HAP-1 (cell line): Measurements from ENCODE around the gene SLC46A1.

Source experiments
- DNase-seq, 2 experiments: peaks; one replicate each; pipeline ENCODE4 v3.0.0-alpha.2; 2016 to 2020; ENCODE audit warnings: low spot score in 2 of 2
- H3K27me3 ChIP-seq: fragments of 250-450 bp; sonication (Bioruptor Pico); 2 replicates; pipeline ENCODE4 v1.5.1; 2020; ENCODE audit warnings: low read depth, mild to moderate bottlenecking, moderate library complexity
- H3K36me3 ChIP-seq: fragments of 250-450 bp; sonication (Bioruptor Pico); replicated peaks from 2 replicates; pipeline ENCODE4 v1.5.1; 2020; ENCODE audit warnings: mild to moderate bottlenecking
- H3K4me1 ChIP-seq: fragments of 250-450 bp; sonication (Bioruptor Pico); 2 replicates; pipeline ENCODE4 v1.5.1; 2020; ENCODE audit warnings: mild to moderate bottlenecking
- H3K4me3 ChIP-seq: fragments of 250-450 bp; sonication (Bioruptor Pico); 2 replicates; pipeline ENCODE4 v1.5.1; 2020; ENCODE audit warnings: mild to moderate bottlenecking, moderate library complexity
- H3K9me3 ChIP-seq: fragments of 250-450 bp; sonication (Bioruptor Pico); 2 replicates; pipeline ENCODE4 v1.5.1; 2020; ENCODE audit warnings: mild to moderate bottlenecking, moderate library complexity
- in situ Hi-C: fragments of 300-500 bp; cut with MboI; formaldehyde crosslinking; loops from 3 replicates; pipeline ENCODE4 v1.14.3; 2020; ENCODE audit warnings: low sequenced_read_pairs, inconsistent platforms, mixed read lengths

Gene SLC46A1

DNA sequence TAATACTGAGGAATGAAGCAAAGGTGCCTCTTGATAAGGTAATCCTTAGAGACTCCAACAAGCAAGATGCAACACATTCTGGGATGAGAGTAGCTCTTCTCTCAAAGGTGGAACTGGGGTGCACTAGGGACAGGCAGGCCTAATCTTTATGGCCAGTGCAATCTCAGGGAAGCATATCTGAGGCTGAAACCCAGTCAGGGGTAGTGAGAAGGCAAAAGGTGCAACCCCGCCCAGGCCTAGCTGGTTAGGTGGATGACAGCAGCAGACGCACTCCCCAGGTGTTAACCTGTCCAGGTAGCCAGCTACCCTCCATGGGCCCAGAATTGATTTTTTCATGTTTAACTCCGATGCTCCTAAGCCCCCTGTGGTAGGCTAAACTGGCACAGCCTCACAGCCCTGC is 9.9 kb upstream of the SLC46A1 start:
- no peak overlapping the region for H3K4me3 ChIP-seq
- no peak for DNase-seq
- in situ Hi-C loops: loop anchor here (25.0 kb wide), 1 partner anchor 379 kb away; the partner anchor contains the start of gene NLK
- H3K27me3 ChIP-seq: no peaks in the 10 kb centered on the region
- H3K36me3 ChIP-seq: no peaks in the 10 kb centered on the region
- H3K9me3 ChIP-seq: no peaks in the 10 kb centered on the region
- H3K4me1 ChIP-seq: peaks cover 7% of the 10 kb centered on the region

- Histone ChIP-seq H3K27me3 (no peaks in the 10 kb centered on the region), H3K9me3 (no peaks in the 10 kb centered on the region), H3K36me3 (no peaks in the 10 kb centered on the region), H3K4me1 (peaks cover 7% of the 10 kb centered on the region), H3K4me3 (no peak overlapping the region)
- no peak for DNase-seq
- in situ Hi-C loops: loop anchor here (25.0 kb wide), 1 partner anchor 377 kb away; the partner anchor contains the start of gene NLK
These were observed 7.8 kb upstream of the SLC46A1 start for GRCh38 chr17:28413804-28414203.

DNA sequence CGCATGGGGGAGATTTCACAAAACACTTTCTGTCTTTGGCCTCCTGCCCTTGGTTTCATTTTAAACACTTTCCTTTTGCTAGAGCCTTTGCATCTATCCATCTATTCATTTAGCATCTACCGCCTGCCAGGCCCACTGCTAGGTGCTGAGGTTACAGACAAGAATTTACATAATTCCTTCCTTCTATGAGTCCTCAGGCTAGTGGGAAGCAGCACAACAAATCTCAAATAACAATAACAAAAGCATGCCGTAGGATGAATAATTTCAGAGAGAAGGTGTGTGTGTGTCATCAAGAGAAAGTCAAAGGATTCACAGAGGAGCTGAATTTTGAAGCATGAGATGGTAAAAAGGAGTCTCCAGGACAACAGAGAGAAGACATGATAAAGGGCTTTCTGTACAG is 6.1 kb upstream of the SLC46A1 start:
- in situ Hi-C loops: loop anchor here (25.0 kb wide), 1 partner anchor 375 kb away; the partner anchor contains the start of gene NLK
- no peak overlapping the region for H3K4me3 ChIP-seq
- no peaks in the 10 kb centered on the region for H3K27me3 ChIP-seq
- H3K4me1 ChIP-seq: peaks cover 15% of the 10 kb centered on the region
- peak; percentile 45 to 77 for DNase-seq
- H3K36me3 ChIP-seq: no peaks in the 10 kb centered on the region
- no peaks in the 10 kb centered on the region for H3K9me3 ChIP-seq

- peaks cover 28% of the 10 kb centered on the region for H3K4me1 ChIP-seq
- H3K36me3 ChIP-seq: no peaks in the 10 kb centered on the region; the same call in 1 of the 2 replicates
- peak in 1 of 2 experiments; percentile 41 for DNase-seq
- no peaks in the 10 kb centered on the region for H3K9me3 ChIP-seq
- no peaks in the 10 kb centered on the region for H3K27me3 ChIP-seq
- in situ Hi-C loops: loop anchor here (25.0 kb wide), 1 partner anchor 371 kb away; the partner anchor contains the start of gene NLK
- H3K4me3 ChIP-seq: no peak overlapping the region
These were observed 1.9 kb upstream of the SLC46A1 start for GRCh38 chr17:28407974-28408306.

GRCh38 chr17:28407130-28407973 is 1.3 kb upstream of the SLC46A1 start:
- in situ Hi-C loops: loop anchor here (25.0 kb wide), 1 partner anchor 370 kb away; the partner anchor contains the start of gene NLK
- peak in 1 of 2 experiments; percentile 41 for DNase-seq
- Histone ChIP-seq H3K4me1 (peaks cover 27% of the 10 kb centered on the region), H3K36me3 (no peaks in the 10 kb centered on the region; the same call in 1 of the 2 replicates), H3K27me3 (no peaks in the 10 kb centered on the region), H3K9me3 (no peaks in the 10 kb centered on the region), H3K4me3 (no peak overlapping the region)

DNA sequence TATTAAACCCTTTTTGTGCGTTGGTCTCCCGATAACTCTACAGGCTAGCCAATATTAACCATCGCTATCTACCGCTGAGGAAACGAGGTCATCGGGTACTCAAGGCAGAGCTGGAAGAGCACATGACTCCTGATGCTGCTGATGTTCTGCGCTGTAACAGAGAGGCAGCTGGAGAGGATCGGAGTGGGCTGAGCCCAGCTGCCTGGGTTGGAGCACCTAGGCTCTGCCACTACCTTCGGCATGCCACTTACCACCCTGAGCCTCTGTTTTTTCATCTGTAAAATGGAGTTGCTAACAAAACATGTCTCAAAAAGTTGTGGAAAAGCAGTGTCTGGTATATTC is 432 bp upstream of the SLC46A1 start:
- Histone ChIP-seq H3K4me3 (peak overlapping the region; percentile 69), H3K36me3 (no peaks in the 10 kb centered on the region; the same call in none of the 2 replicates), H3K9me3 (no peaks in the 10 kb centered on the region), H3K4me1 (peaks cover 21% of the 10 kb centered on the region), H3K27me3 (no peaks in the 10 kb centered on the region)
- no peak for DNase-seq
- in situ Hi-C loops: loop anchor here (25.0 kb wide), 1 partner anchor 369 kb away; the partner anchor contains the start of gene NLK

DNA sequence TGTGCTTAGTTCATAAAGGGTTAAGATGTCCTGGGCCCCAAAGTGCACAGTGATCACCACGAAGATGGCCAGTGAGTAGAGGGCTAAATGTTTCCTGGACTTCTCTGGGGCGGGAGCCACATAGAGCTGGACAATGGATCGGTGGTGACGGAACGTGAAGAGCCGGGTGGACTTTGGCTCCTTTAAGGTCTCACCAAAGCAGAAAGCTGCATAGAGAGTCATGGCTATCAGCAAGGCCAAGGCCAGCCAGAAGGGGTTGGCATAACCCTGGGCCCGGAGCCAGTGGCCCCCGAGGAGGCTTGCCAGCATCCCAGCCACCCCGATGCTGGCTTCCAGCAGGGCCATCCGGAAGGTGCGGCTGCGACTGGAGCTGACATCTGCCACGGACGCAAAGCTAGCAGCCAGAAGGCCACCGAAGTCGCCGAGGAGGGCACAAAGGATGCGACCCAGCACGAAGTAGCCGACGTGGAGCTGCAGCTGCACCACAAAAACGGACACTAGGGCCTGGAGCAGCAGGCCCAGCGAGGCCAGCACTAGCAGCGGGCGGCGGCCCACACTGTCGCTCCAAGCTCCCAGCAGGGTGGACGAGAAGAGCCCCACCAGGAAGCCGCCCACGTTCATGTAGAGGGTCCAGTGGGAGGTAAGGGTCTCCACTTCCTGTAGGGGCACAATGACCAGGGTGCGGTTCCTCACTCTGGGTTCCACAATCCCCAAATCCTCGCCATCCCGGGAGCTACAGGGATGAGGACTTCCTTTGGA is 1.0 kb downstream of the SLC46A1 start:
- H3K36me3 ChIP-seq: peaks cover 7% of the 10 kb centered on the region
- H3K4me1 ChIP-seq: peaks cover 21% of the 10 kb centered on the region
- H3K9me3 ChIP-seq: no peaks in the 10 kb centered on the region
- in situ Hi-C loops: loop anchor here (25.0 kb wide), 1 partner anchor 368 kb away; the partner anchor contains the start of gene NLK
- no peak for DNase-seq
- peak overlapping the region; percentile 69 for H3K4me3 ChIP-seq
- no peaks in the 10 kb centered on the region for H3K27me3 ChIP-seq

DNA sequence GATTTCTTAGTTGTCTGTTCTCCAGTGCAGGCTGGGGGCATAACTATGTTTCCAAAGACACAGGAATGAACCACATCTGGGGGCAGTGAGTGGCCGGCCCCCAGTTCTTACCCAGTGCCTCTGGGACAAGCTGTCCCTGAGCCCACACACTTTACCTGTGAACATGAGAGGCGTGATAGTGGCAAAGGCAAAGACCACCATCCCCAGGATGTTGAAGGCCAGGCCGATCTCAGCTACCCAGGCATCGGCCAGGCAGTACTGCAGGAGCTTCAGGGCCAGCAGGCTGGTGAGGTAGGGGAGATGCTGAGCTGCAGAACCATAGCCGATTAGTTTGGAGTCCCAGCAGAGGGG is 1.6 kb downstream of the SLC46A1 start:
- in situ Hi-C loops: loop anchor here (25.0 kb wide), 1 partner anchor 367 kb away; the partner anchor contains the start of gene NLK
- no peak for DNase-seq
- Histone ChIP-seq H3K4me3 (no peak overlapping the region), H3K36me3 (peaks cover 7% of the 10 kb centered on the region), H3K4me1 (peaks cover 21% of the 10 kb centered on the region), H3K9me3 (no peaks in the 10 kb centered on the region), H3K27me3 (no peaks in the 10 kb centered on the region)

DNA sequence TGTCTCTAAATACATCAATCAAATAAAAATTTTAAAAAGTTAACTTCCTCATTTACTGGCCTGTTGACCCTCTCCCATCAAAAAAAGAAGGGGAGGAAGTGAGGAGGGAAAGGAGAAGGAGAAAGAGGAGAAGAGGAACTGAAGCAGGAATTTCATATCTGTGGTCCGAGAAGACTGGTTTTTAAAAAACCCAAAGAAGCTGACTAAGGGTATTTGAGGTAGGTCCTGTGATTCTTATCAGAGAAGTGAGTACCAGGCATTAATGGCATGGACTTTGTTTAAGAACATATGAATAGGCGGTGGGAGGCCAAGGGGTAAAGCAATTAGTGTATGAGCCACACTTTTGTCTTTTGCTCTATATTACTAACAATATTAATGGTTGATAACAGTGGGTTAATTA is 2.0 kb downstream of the SLC46A1 start:
- Histone ChIP-seq H3K4me1 (peaks cover 21% of the 10 kb centered on the region), H3K9me3 (no peaks in the 10 kb centered on the region), H3K4me3 (no peak overlapping the region), H3K27me3 (no peaks in the 10 kb centered on the region), H3K36me3 (peaks cover 9% of the 10 kb centered on the region)
- DNase-seq: no peak
- in situ Hi-C loops: loop anchor here (25.0 kb wide), 1 partner anchor 367 kb away; the partner anchor contains the start of gene NLK

DNA sequence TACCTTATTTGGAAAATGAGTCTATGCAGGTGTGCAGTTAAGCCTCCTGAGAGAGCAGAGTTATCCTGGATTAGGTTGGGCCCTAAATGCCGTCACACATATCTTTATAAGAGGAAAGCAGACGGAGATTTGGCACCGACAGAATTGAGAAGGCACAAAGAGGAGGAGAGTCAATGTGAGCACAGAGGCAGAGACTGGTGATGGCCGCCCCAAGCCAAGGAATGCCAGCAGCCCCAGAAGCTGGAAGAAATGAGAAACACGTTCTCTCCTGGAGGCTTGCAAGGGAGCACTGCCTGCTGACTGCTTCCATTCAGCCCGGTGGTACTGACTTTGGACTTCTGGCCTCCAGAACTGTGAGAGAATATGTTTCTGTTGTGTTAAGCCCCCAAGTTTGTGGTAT is 3.2 kb downstream of the SLC46A1 start:
- Histone ChIP-seq H3K4me3 (no peak overlapping the region), H3K36me3 (peaks cover 9% of the 10 kb centered on the region), H3K9me3 (no peaks in the 10 kb centered on the region), H3K27me3 (no peaks in the 10 kb centered on the region), H3K4me1 (peaks cover 16% of the 10 kb centered on the region)
- no peak for DNase-seq
- in situ Hi-C loops: loop anchor here (25.0 kb wide), 1 partner anchor 366 kb away; the partner anchor contains the start of gene NLK

DNA sequence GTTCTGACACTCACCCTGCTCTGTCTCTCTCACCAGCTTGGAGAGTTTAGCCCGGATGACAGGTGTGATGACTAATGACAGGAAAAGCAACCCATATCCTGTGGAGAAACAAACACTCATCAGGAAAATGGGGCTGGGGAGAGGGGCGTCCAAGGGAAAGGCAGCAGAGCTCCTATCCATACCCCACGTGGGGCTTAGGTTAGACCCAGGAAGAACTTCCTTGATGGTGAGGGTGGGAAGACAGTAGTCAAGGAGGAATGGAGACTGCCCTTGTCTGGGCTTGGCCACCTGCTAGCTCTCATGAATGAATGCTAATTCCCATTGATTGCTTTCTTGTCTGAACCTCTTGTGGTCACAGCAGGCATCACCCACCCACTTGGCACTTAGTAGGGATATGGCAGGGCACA is 3.8 kb downstream of the SLC46A1 start:
- in situ Hi-C loops: loop anchor here (25.0 kb wide), 1 partner anchor 365 kb away; the partner anchor contains the start of gene NLK
- H3K27me3 ChIP-seq: no peaks in the 10 kb centered on the region
- DNase-seq: no peak
- peaks cover 13% of the 10 kb centered on the region for H3K4me1 ChIP-seq
- peaks cover 9% of the 10 kb centered on the region for H3K36me3 ChIP-seq
- no peak overlapping the region for H3K4me3 ChIP-seq
- H3K9me3 ChIP-seq: no peaks in the 10 kb centered on the region

- no peaks in the 10 kb centered on the region for H3K27me3 ChIP-seq
- peaks cover 9% of the 10 kb centered on the region for H3K36me3 ChIP-seq
- no peaks in the 10 kb centered on the region for H3K4me1 ChIP-seq
- no peaks in the 10 kb centered on the region for H3K9me3 ChIP-seq
- no peak overlapping the region for H3K4me3 ChIP-seq
- in situ Hi-C loops: loop anchor here (25.0 kb wide), 2 partner anchors 363 to 613 kb away; partner anchors contain the start of gene NLK
- DNase-seq: no peak
These were observed 6.2 kb downstream of the SLC46A1 start for GRCh38 chr17:28399808-28400207.

- no peak for DNase-seq
- in situ Hi-C loops: loop anchor here (25.0 kb wide), 1 partner anchor 611 kb away; no protein-coding TSS in a partner anchor
- H3K27me3 ChIP-seq: no peaks in the 10 kb centered on the region
- H3K4me3 ChIP-seq: no peak overlapping the region
- peaks cover 9% of the 10 kb centered on the region; the same call in 1 of the 2 replicates for H3K36me3 ChIP-seq
- no peaks in the 10 kb centered on the region for H3K9me3 ChIP-seq
- no peaks in the 10 kb centered on the region for H3K4me1 ChIP-seq
These were observed 7.6 kb downstream of the SLC46A1 start for GRCh38 chr17:28398280-28398981.
